ENCODE data around the gene HEBP1.

- no peak for TF ChIP-seq GATA3 (IDR thresholded peaks at IDR 0.05; ENCODE audit: low read depth, low read length)
- TF ChIP-seq GATA2 (IDR thresholded peaks at IDR 0.05; ENCODE audit: low read depth, low read length): no peak
These were observed 72.6 kb downstream of the HEBP1 start for GRCh38 chr12:12927211-12928079.

All from SH-SY5Y (cell line).